Caco-2 (cell line): ENCODE data around the gene DUSP18. TPM values are rescaled to one million over a fixed set of nuclear protein-coding genes. Genes with fewer than 3 reads are reported as not detected.
"Not testable (repeated sequence)": the region's sequence is repeated elsewhere in the genome, so short reads cannot be mapped to it uniquely, and the experiment has no call there.

Experiments
- BruUV-seq: library from RNA; stranded (reverse); fragments of 400-500 nt; replicated peaks from 2 replicates; lab custom pipeline; 2021; lab: Mats Ljungman, UMichigan
- CTCF ChIA-PET: fragments of 300-600 bp; sonication (Branson Sonifier 250); formaldehyde crosslinking; loops from one replicate; lab custom pipeline; 2022; ENCODE audit warnings: antibody characterized with exemption; lab: Charles Lee
- POLR2A ChIA-PET: fragments of 300-600 bp; sonication (Branson Sonifier 250); formaldehyde crosslinking; loops from one replicate; lab custom pipeline; 2022; ENCODE audit warnings: antibody characterized with exemption; lab: Charles Lee
- DNase-seq, 2 experiments: peaks; one replicate each; pipeline versions ENCODE4 v3.0.0 to v3.0.0-alpha.2; 2020 to 2022
- H3K27me3 ChIP-seq: replicated peaks from 2 replicates; pipeline ENCODE4 v1.6.0; 2011; ENCODE audit warnings: low read length; ENCODE audit not compliant: control insufficient read depth, insufficient read depth
- H3K36me3 ChIP-seq: 2 replicates; pipeline ENCODE4 v1.5.1; 2011; ENCODE audit warnings: low read length; ENCODE audit not compliant: control insufficient read depth, insufficient read depth
- H3K4me1 ChIP-seq: fragments of 250-450 bp; sonication (Bioruptor Pico); 2 replicates; pipeline ENCODE4 v1.5.1; 2020; ENCODE audit warnings: mild to moderate bottlenecking
- H3K4me3 ChIP-seq: 2 replicates; pipeline ENCODE4 v1.5.1; 2011; ENCODE audit warnings: low read depth, mild to moderate bottlenecking, control low read depth, low read length
- H3K9me3 ChIP-seq: fragments of 250-450 bp; sonication (Bioruptor Pico); 2 replicates; pipeline ENCODE4 v1.5.1; 2020; ENCODE audit warnings: mild to moderate bottlenecking, moderate library complexity
- H3K27ac Mint-ChIP-seq: one replicate; pipeline ENCODE4 v1.8.0; 2022; ENCODE audit warnings: mixed read lengths; ENCODE audit not compliant: unreplicated experiment
- H3K27me3 Mint-ChIP-seq: one replicate; pipeline ENCODE4 v1.8.0; 2022; ENCODE audit warnings: mixed read lengths; ENCODE audit not compliant: insufficient read depth, unreplicated experiment
- H3K36me3 Mint-ChIP-seq: one replicate; pipeline ENCODE4 v1.8.0; 2022; ENCODE audit warnings: mild to moderate bottlenecking, mixed read lengths; ENCODE audit not compliant: insufficient read depth, unreplicated experiment
- H3K4me1 Mint-ChIP-seq: one replicate; pipeline ENCODE4 v1.8.0; 2022; ENCODE audit warnings: low read depth, mixed read lengths; ENCODE audit not compliant: unreplicated experiment
- H3K4me3 Mint-ChIP-seq: one replicate; pipeline ENCODE4 v1.8.0; 2022; ENCODE audit warnings: mild to moderate bottlenecking, moderate library complexity, mixed read lengths; ENCODE audit not compliant: unreplicated experiment
- H3K9me3 Mint-ChIP-seq: one replicate; pipeline ENCODE4 v1.8.0; 2022; ENCODE audit warnings: mixed read lengths; ENCODE audit not compliant: unreplicated experiment
- intact Hi-C: fragments of 100-400 bp; cut with micrococcal nuclease; formaldehyde crosslinking; loops from one replicate; pipeline ENCODE4 v1.10.0; 2022; ENCODE audit not compliant: unreplicated experiment
- total RNA-seq: library from RNA; stranded (reverse); gene quantifications from 2 replicates; pipeline ENCODE4 v1.2.3, GENCODE V29; 2022
- TF ChIP-seq, protein P1 (sequence below), 2 experiments: fragments of 200-600 bp in 1 of 2; IDR thresholded peaks; 1 replicate in 1 of 2; 2 replicates in 1 of 2; pipeline versions ENCODE4 v1.5.1 to v1.8.0; 2011 to 2022; ENCODE audit warnings: antibody characterized with exemption in 1 of 2, control low read depth in 1 of 2, inconsistent platforms in 1 of 2, low read depth in 1 of 2, low read length in 1 of 2, mild to moderate bottlenecking in 1 of 2, moderate library complexity in 1 of 2; ENCODE audit not compliant: insufficient read depth in 1 of 2, severe bottlenecking in 1 of 2, unreplicated experiment in 1 of 2

Gene DUSP18
- total RNA-seq, 1 experiment from 2014 or later, result 6.0 TPM

DNA sequence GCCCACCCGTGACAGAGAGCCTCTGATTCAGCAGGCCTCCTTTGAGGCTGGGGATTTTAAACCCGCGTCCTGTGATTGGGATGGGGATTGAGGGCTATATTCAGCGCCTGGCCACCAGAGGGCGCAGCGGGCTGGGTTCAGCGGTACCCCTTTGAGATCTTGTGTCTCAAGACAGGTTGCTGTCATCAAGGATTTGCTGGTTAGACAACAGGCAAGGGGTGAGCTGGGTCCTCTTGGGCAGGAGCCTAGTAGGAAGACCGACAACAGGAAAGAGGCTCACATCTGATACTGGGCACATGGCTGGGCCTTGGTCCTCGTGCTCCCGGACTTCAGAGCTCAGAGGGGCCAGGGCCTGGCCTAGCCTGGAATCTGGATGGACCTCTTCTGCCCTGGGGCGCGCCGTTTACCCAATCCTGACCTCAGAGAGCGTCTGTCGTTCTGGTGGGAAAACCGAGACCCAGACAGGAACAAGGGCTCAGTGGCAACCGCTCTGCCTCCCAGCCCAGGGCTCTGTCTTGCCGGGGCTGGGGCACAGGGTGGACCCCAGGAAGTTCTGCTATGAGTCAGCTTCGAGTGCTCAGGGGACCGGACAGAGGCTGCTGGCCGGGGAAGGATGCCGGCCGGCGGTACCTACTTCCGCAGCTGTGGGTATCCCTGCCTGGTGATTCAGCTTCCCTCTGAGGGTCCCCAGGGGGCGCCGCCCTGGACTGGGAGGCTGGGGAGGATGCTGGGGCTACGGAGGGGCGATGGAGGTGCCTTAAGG lies 33.0 kb downstream of the DUSP18 start:
- Mint-ChIP-seq H3K36me3 (peaks cover 6% of the 10 kb centered on the region), H3K27ac (no peak overlapping the region)
- POLR2A ChIA-PET, result no interaction called here

DNA sequence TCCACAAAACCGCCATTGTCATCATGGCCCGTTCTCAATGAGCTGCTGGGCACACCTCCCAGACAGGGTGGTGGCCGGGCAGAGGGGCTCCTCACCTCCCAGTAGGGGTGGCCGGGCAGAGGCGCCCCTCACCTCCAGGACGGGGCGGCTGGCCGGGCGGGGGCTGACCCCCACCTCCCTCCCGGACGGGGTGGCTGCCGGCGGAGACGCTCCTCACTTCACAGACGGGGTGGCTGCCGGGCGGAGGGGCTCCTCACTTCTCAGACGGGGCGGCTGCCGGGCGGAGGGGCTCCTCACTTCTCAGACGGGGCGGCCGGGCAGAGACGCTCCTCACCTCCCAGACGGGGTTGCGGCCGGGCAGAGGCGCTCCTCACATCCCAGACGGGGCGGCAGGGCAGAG lies 36.2 kb downstream of the DUSP18 start:
- H3K27me3 ChIP-seq, H3K4me3 Mint-ChIP-seq, intact Hi-C loops, H3K9me3 ChIP-seq, POLR2A ChIA-PET, H3K4me1 Mint-ChIP-seq, H3K27me3 Mint-ChIP-seq, CTCF ChIA-PET, BruUV-seq, H3K27ac Mint-ChIP-seq, H3K36me3 Mint-ChIP-seq, DNase-seq, H3K9me3 Mint-ChIP-seq, H3K4me3 ChIP-seq, H3K36me3 ChIP-seq: not testable (repeated sequence)
- peaks cover 11% of the 10 kb centered on the region for H3K4me1 ChIP-seq

More for the DNA sequence above, 33.0 kb downstream of the DUSP18 start:
- Mint-ChIP-seq H3K4me1 (no peaks in the 10 kb centered on the region), H3K9me3 (peaks cover 7% of the 10 kb centered on the region), H3K27me3 (no peaks in the 10 kb centered on the region), H3K4me3 (peak overlapping the region; percentile 66)
- TF ChIP-seq, protein P1, sequence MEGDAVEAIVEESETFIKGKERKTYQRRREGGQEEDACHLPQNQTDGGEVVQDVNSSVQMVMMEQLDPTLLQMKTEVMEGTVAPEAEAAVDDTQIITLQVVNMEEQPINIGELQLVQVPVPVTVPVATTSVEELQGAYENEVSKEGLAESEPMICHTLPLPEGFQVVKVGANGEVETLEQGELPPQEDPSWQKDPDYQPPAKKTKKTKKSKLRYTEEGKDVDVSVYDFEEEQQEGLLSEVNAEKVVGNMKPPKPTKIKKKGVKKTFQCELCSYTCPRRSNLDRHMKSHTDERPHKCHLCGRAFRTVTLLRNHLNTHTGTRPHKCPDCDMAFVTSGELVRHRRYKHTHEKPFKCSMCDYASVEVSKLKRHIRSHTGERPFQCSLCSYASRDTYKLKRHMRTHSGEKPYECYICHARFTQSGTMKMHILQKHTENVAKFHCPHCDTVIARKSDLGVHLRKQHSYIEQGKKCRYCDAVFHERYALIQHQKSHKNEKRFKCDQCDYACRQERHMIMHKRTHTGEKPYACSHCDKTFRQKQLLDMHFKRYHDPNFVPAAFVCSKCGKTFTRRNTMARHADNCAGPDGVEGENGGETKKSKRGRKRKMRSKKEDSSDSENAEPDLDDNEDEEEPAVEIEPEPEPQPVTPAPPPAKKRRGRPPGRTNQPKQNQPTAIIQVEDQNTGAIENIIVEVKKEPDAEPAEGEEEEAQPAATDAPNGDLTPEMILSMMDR (IDR thresholded peaks at IDR 0.05; ENCODE audit: insufficient read depth in 1 of 2, low read depth in 1 of 2, low read length in 1 of 2, severe bottlenecking in 1 of 2, unreplicated experiment in 1 of 2), result peak; percentile 92 to 94
- DNase-seq, result peak; percentile 83 to 89
- Histone ChIP-seq H3K27me3 (no peaks in the 10 kb centered on the region), H3K9me3 (no peaks in the 10 kb centered on the region), H3K4me3 (no peak overlapping the region; the same call in 1 of the 2 replicates), H3K4me1 (peaks cover 13% of the 10 kb centered on the region), H3K36me3 (no peaks in the 10 kb centered on the region)
- no TSS peak for BruUV-seq
- intact Hi-C loops, result loop anchor here (1.0 to 2.0 kb wide), 3 partner anchors 33 to 286 kb away; partner anchors contain the start of gene DUSP18
- CTCF ChIA-PET, result interaction anchor here (0.6 to 3.2 kb wide), 17 partner anchors 8 to 288 kb away, joined by 3 to 94 read pairs (median 4); partner anchors contain the start of genes DUSP18, OSBP2 and TCN2

DNA sequence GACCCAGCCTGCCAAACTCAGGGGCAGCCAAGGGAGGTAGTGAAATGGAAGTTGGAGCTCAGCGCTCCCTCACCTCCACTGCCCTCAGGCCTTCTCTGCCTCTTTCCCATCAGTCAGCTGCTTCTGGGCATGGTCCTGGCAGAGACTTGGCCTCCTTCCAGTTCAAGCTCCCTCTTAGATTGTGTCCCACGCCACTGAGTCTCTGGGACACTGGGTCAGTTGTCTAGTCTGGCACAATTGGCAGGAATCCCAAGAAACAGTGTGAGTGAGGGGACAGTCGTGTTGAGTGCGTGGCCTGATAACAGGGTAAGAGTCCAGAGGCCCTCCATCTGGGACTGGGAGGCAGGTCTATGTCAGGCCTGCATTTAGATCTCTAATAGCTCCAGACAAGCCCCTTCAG lies 39.2 kb downstream of the DUSP18 start:
- no peaks in the 10 kb centered on the region for H3K4me1 ChIP-seq
- Mint-ChIP-seq H3K4me1 (no peaks in the 10 kb centered on the region), H3K9me3 (peaks cover 7% of the 10 kb centered on the region), H3K27me3 (no peaks in the 10 kb centered on the region), H3K4me3 (no peak overlapping the region), H3K27ac (no peak overlapping the region), H3K36me3 (no peaks in the 10 kb centered on the region)
- H3K27me3 ChIP-seq, result no peaks in the 10 kb centered on the region
- CTCF ChIA-PET, result no interaction called here
- no peak for DNase-seq
- POLR2A ChIA-PET, result no interaction called here
- H3K36me3 ChIP-seq, result no peaks in the 10 kb centered on the region
- no peaks in the 10 kb centered on the region for H3K9me3 ChIP-seq
- no TSS peak for BruUV-seq
- TF ChIP-seq, protein P1 (IDR thresholded peaks at IDR 0.05; ENCODE audit: insufficient read depth in 1 of 2, low read depth in 1 of 2, low read length in 1 of 2, severe bottlenecking in 1 of 2, unreplicated experiment in 1 of 2), result no peak
- H3K4me3 ChIP-seq, result no peak overlapping the region
- intact Hi-C loops, result no loop called here
